GM19351 (cell line): Measurements from ENCODE around the gene WAC.
"Not testable (repeated sequence)": the region's sequence is repeated elsewhere in the genome, so short reads cannot be mapped to it uniquely, and the experiment has no call there.

ENCODE experiments used
- ATAC-seq: cut with Tn5 transposase; IDR thresholded peaks from one replicate; pipeline ENCODE4 v1.9.1; 2021; ENCODE audit warnings: mild to moderate bottlenecking, moderate library complexity; ENCODE audit not compliant: unreplicated experiment

Gene WAC

GRCh38 chr10:28561531-28561930 lies 28.6 kb downstream of the WAC start:
- no peak for ATAC-seq

GRCh38 chr10:28564905-28565304 lies 32.0 kb downstream of the WAC start:
- ATAC-seq = peak; percentile 57

GRCh38 chr10:28566458-28567015 lies 33.6 kb downstream of the WAC start:
- no peak for ATAC-seq

GRCh38 chr10:28569506-28570159 lies 36.7 kb downstream of the WAC start:
- no peak for ATAC-seq

- no peak for ATAC-seq
Measured at GRCh38 chr10:28570598-28570997, 37.7 kb downstream of the WAC start.

GRCh38 chr10:28571265-28571664 lies 38.3 kb downstream of the WAC start:
- ATAC-seq = no peak

- ATAC-seq = not testable (repeated sequence)
Measured at GRCh38 chr10:28574214-28574613, 41.3 kb downstream of the WAC start.

GRCh38 chr10:28575852-28576251 lies 42.9 kb downstream of the WAC start:
- ATAC-seq = no peak

GRCh38 chr10:28577506-28577905 lies 44.6 kb downstream of the WAC start:
- ATAC-seq = no peak

- ATAC-seq = no peak
Measured at GRCh38 chr10:28578454-28578853, 45.5 kb downstream of the WAC start.

GRCh38 chr10:28580825-28581224 lies 47.9 kb downstream of the WAC start:
- no peak for ATAC-seq

- ATAC-seq = no peak
Measured at GRCh38 chr10:28581916-28582315, 49.0 kb downstream of the WAC start.

GRCh38 chr10:28585076-28585475 lies 52.2 kb downstream of the WAC start:
- ATAC-seq = no peak

- no peak for ATAC-seq
Measured at GRCh38 chr10:28586176-28586575, 53.3 kb downstream of the WAC start.

- no peak for ATAC-seq
Measured at GRCh38 chr10:28587270-28587969, 54.5 kb downstream of the WAC start.

- no peak for ATAC-seq
Measured at GRCh38 chr10:28587970-28588290, 55.0 kb downstream of the WAC start.

GRCh38 chr10:28592953-28593352 lies 60.0 kb downstream of the WAC start:
- ATAC-seq = no peak

- ATAC-seq = no peak
Measured at GRCh38 chr10:28593811-28594210, 60.9 kb downstream of the WAC start.

GRCh38 chr10:28594406-28594805 lies 61.5 kb downstream of the WAC start:
- no peak for ATAC-seq

- no peak for ATAC-seq
Measured at GRCh38 chr10:28595613-28596012, 62.7 kb downstream of the WAC start.

GRCh38 chr10:28600056-28600455 lies 67.1 kb downstream of the WAC start:
- ATAC-seq = no peak

GRCh38 chr10:28601012-28601411 lies 68.1 kb downstream of the WAC start:
- no peak for ATAC-seq
